CD8-positive, alpha-beta memory T cell (primary cell): ENCODE measurements around the gene MBTD1. TPM values are rescaled to one million over a fixed set of nuclear protein-coding genes. Genes with fewer than 3 reads are reported as not detected.
A peak's percentile ranks its signal among the peaks of the same experiment; 100 is the strongest.
"Not testable (repeated sequence)": the region's sequence is repeated elsewhere in the genome, so short reads cannot be mapped to it uniquely, and the experiment has no call there.

ENCODE experiments used
- CTCF ChIA-PET: fragments of 350-600 bp; sonication (Branson Sonifier 250); formaldehyde crosslinking; loops from one replicate; lab custom pipeline; 2021; ENCODE audit warnings: antibody characterized with exemption; lab: Charles Lee
- POLR2A ChIA-PET: fragments of 350-600 bp; sonication (Branson Sonifier 250); formaldehyde crosslinking; loops from one replicate; lab custom pipeline; 2021; ENCODE audit warnings: antibody characterized with exemption; lab: Charles Lee
- DNase-seq, 5 donors: peaks; one replicate each; pipeline versions ENCODE4 v3.0.0 to v3.0.0-alpha.2; 2020 to 2022; ENCODE audit warnings: mixed read lengths in 1 of 5
- H3K27ac ChIP-seq: one replicate; pipeline ENCODE4 v1.7.0; 2013; ENCODE audit warnings: low read depth, mild to moderate bottlenecking, low read length, moderate library complexity
- H3K27me3 ChIP-seq: 2 replicates; pipeline ENCODE4 v1.7.0; 2013; ENCODE audit warnings: low read length, mild to moderate bottlenecking; ENCODE audit not compliant: insufficient read depth, poor library complexity, severe bottlenecking
- H3K36me3 ChIP-seq: 2 replicates; pipeline ENCODE4 v1.7.0; 2013; ENCODE audit warnings: mild to moderate bottlenecking, low read length, moderate library complexity; ENCODE audit not compliant: insufficient read depth
- H3K4me1 ChIP-seq: 2 replicates; pipeline ENCODE4 v1.7.0; 2013; ENCODE audit warnings: mild to moderate bottlenecking, low read length, moderate library complexity; ENCODE audit not compliant: insufficient read depth
- H3K4me3 ChIP-seq: 2 replicates; pipeline ENCODE4 v1.7.0; 2013; ENCODE audit warnings: mild to moderate bottlenecking, low read length
- H3K9me3 ChIP-seq: 2 replicates; pipeline ENCODE4 v1.7.0; 2013; ENCODE audit warnings: mild to moderate bottlenecking, low read length
- H3K27ac Mint-ChIP-seq, 8 donors: one replicate each; pipeline ENCODE4 v1.8.0; 2020 to 2021; ENCODE audit warnings: mixed read lengths in 8 of 8, mild to moderate bottlenecking in 6 of 8, inconsistent platforms in 3 of 8, moderate library complexity in 3 of 8
- H3K27me3 Mint-ChIP-seq, 2 donors: one replicate each; pipeline ENCODE4 v1.8.0; 2020 to 2021; ENCODE audit warnings: mixed read lengths in 2 of 2, mild to moderate bottlenecking in 1 of 2, moderate library complexity in 1 of 2
- H3K36me3 Mint-ChIP-seq, 3 donors: one replicate each; pipeline ENCODE4 v1.8.0; 2020 to 2021; ENCODE audit warnings: mixed read lengths in 3 of 3, inconsistent platforms in 1 of 3, mild to moderate bottlenecking in 1 of 3
- H3K4me1 Mint-ChIP-seq, 3 donors: one replicate each; pipeline ENCODE4 v1.8.0; 2020 to 2021; ENCODE audit warnings: mixed read lengths in 3 of 3, inconsistent platforms in 1 of 3, mild to moderate bottlenecking in 1 of 3
- H3K4me3 Mint-ChIP-seq, 7 donors: one replicate each; pipeline ENCODE4 v1.8.0; 2020 to 2021; ENCODE audit warnings: mixed read lengths in 7 of 7, mild to moderate bottlenecking in 6 of 7, moderate library complexity in 4 of 7, inconsistent platforms in 2 of 7
- H3K9me3 Mint-ChIP-seq, 5 donors: one replicate each; pipeline ENCODE4 v1.8.0; 2020 to 2022; ENCODE audit warnings: mixed read lengths in 5 of 5, mild to moderate bottlenecking in 3 of 5, moderate library complexity in 2 of 5, inconsistent platforms in 1 of 5
- polyA plus RNA-seq: library from polyadenylated mRNA; unstranded; fragments of 300-500 nt; fragmentation: Illumina TruSeq; gene quantifications from one replicate; pipeline ENCODE4 v1.2.3, GENCODE V29; 2021
- total RNA-seq, 2 experiments: library from RNA; stranded (reverse); gene quantifications; one replicate each; pipeline ENCODE4 v1.2.3, GENCODE V29; 2021

Gene MBTD1
- total and polyA plus RNA-seq, 3 experiments from 2014 or later = 3.3 to 9.0 (median 8.8) TPM

DNA sequence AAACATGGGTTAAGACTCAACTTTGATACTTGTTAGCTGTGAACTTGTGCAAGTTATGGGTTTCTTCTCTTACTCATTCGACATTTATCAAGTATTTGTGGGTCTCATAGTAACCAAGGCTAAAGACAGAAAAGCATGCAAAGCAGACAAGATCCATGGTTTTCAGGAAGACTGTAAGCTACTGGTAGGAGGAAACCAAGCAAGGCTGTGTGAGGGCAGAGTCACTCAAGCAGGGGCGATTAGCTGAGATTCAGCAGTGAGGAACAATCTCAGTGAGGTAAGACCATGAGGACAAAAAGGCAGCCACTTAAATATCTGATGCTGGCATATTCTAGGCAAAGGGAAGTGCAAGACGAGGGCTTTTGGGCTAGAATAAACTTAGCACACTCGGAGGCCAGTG lies 29.5 kb downstream of the MBTD1 start:
- peaks cover 27 to 55% (median 49%) of the 10 kb centered on the region in 3 donors for H3K4me1 Mint-ChIP-seq
- ChIA-PET CTCF (interaction anchor here (0.6 kb wide), 1 partner anchor 39 kb away, joined by 4 read pairs; no protein-coding TSS in a partner anchor), POLR2A (no interaction called here)
- H3K4me3 ChIP-seq = no peak overlapping the region
- H3K27me3 Mint-ChIP-seq = no peaks in the 10 kb centered on the region
- H3K36me3 Mint-ChIP-seq = peaks cover 0 to 10% (median 4%) of the 10 kb centered on the region in 3 donors
- no peaks in the 10 kb centered on the region for H3K27me3 ChIP-seq
- DNase-seq = no peak
- H3K4me3 Mint-ChIP-seq = no peak overlapping the region
- H3K9me3 ChIP-seq = no peaks in the 10 kb centered on the region
- no peaks in the 10 kb centered on the region for H3K4me1 ChIP-seq
- no peaks in the 10 kb centered on the region for H3K9me3 Mint-ChIP-seq
- H3K27ac Mint-ChIP-seq = peak overlapping the region in 3 of 8 donors; percentile 2 to 48 (median 23)
- no peaks in the 10 kb centered on the region for H3K36me3 ChIP-seq
- no peak overlapping the region for H3K27ac ChIP-seq

DNA sequence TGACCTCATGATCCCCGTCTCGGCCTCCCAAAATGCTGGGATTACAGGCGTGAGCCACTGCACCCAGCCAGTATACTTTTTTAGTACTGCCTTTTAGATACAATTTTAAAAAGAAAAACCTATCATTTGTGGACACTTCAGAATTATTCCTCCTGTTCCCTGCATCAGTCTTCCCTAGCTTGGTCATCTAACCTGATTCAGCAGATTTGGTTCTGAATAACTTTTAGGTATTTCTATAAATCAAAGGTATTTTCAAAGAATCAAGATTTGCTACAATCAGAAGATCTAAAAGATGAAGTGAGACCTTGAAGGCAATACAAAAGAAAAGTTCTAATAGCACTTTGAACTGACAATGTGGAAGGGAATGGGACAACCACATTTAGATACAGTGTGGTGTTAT lies 30.0 kb downstream of the MBTD1 start:
- Histone ChIP-seq H3K36me3 (peaks cover 2% of the 10 kb centered on the region), H3K4me1 (no peaks in the 10 kb centered on the region), H3K27ac (no peak overlapping the region), H3K27me3 (no peaks in the 10 kb centered on the region), H3K9me3 (no peaks in the 10 kb centered on the region), H3K4me3 (no peak overlapping the region)
- H3K27ac Mint-ChIP-seq = peak overlapping the region in 2 of 8 donors; percentile 12 to 39
- ChIA-PET CTCF (interaction anchor here (0.6 kb wide), 1 partner anchor 40 kb away, joined by 4 read pairs; no protein-coding TSS in a partner anchor), POLR2A (no interaction called here)
- H3K4me1 Mint-ChIP-seq = peaks cover 30 to 57% (median 53%) of the 10 kb centered on the region in 3 donors
- peaks cover 2 to 13% (median 4%) of the 10 kb centered on the region in 3 donors for H3K36me3 Mint-ChIP-seq
- no peak for DNase-seq
- no peak overlapping the region for H3K4me3 Mint-ChIP-seq
- no peaks in the 10 kb centered on the region for H3K27me3 Mint-ChIP-seq
- H3K9me3 Mint-ChIP-seq = no peaks in the 10 kb centered on the region

DNA sequence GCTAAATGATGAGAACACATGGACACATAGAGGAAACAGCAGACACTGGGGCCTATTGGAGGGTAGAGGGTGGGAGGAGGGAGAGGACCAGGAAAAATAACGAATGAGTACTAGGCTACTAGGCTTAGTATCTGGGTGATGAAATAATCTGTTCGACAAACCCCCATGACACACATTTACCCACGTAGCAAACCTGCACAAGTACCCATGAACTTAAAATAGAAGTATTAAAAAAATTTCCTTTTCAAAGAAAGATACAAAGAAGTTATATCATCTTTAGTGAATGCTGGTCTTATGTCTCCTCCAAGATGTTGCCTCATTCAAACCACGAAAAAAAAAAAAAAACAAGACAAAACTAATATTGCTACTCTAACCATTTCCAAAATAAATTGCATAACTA lies 31.7 kb downstream of the MBTD1 start:
- Histone ChIP-seq H3K27ac (no peak overlapping the region), H3K36me3 (peaks cover 14% of the 10 kb centered on the region), H3K4me3 (no peak overlapping the region), H3K27me3 (no peaks in the 10 kb centered on the region), H3K9me3 (no peaks in the 10 kb centered on the region), H3K4me1 (no peaks in the 10 kb centered on the region)
- Mint-ChIP-seq H3K9me3 (no peaks in the 10 kb centered on the region), H3K27ac (peak overlapping the region in 1 of 8 donors; percentile 36), H3K36me3 (peaks cover 1 to 28% (median 4%) of the 10 kb centered on the region in 3 donors), H3K4me3 (no peak overlapping the region), H3K27me3 (no peaks in the 10 kb centered on the region), H3K4me1 (peaks cover 31 to 54% (median 50%) of the 10 kb centered on the region in 3 donors)
- DNase-seq = no peak
- ChIA-PET POLR2A (no interaction called here), CTCF (no interaction called here)

DNA sequence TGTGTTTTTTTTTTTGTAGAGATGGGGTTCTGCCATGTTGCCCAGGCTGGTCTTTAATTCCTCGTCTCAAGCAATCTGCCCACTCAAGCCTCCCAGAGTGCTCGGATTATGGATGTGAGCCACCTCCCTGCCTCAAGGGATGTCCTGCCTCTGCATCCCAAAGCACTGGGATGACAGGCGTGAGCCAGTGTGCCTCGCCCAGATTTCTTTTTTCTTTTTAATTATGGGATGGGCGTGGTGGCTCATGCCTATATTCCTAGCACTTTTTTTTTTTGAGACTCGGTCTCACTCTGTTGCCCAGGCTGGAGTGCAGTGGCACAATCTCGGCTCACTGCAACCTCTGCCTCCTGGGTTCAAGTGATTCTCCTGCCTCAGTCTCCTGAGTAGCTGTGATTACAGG lies 34.3 kb downstream of the MBTD1 start:
- POLR2A ChIA-PET = interaction anchor here (0.6 kb wide), 1 partner anchor 37 kb away, joined by 3 read pairs; no protein-coding TSS in a partner anchor
- peaks cover 3 to 49% (median 11%) of the 10 kb centered on the region in 3 donors for H3K36me3 Mint-ChIP-seq
- H3K4me3 Mint-ChIP-seq = not testable (repeated sequence)

DNA sequence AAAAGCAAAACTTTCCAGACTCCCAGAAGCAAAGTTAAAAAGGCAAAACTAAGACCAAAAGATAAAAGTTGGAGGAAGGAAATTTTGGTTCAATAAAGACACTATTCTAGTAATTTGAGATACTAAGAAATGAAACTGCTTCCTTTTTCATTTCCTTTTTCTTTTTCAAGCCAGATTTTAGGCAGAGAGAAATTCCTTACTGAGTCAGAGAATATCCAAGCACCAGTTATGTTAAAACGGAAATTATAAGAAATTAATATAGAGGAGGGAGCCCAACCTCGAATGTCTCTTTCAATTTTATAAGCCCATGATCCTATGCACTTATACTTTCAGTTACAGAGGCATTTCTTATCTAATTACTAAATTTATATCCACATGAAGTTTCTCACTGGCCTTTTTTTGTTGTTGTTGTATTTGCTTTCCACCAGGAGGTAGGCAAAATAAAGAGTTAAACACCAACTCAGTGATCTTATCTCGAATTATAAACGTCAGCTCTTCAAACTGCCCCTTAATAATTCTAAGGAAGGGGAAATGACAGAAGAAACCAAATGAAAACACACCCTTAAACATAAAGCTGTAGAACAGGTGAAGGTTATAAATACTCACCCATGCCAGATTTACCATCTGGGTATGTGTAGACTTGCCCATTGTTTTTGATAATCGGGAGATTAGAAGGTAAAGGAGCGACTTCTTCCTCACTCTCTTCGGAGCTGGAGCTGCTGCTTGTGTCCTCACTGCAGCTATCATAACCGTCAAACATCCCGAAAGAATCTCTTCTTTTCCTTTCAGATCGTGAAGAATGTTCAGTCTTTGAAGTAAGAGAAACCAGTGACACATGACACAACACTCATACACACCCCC lies 35.2 kb downstream of the MBTD1 start:
- Histone ChIP-seq H3K27ac (no peak overlapping the region), H3K9me3 (no peaks in the 10 kb centered on the region), H3K4me3 (no peak overlapping the region), H3K4me1 (no peaks in the 10 kb centered on the region), H3K36me3 (peaks cover 21% of the 10 kb centered on the region), H3K27me3 (no peaks in the 10 kb centered on the region)
- ChIA-PET POLR2A (interaction anchor here (0.6 kb wide), 1 partner anchor 38 kb away, joined by 3 read pairs; no protein-coding TSS in a partner anchor), CTCF (no interaction called here)
- Mint-ChIP-seq H3K4me1 (peaks cover 19 to 32% (median 30%) of the 10 kb centered on the region in 3 donors), H3K4me3 (no peak overlapping the region), H3K27ac (peak overlapping the region in 6 of 8 donors; percentile 4 to 49 (median 34)), H3K36me3 (peaks cover 3 to 53% (median 16%) of the 10 kb centered on the region in 3 donors), H3K27me3 (no peaks in the 10 kb centered on the region), H3K9me3 (no peaks in the 10 kb centered on the region)
- no peak for DNase-seq

More for the DNA sequence above, 34.3 kb downstream of the MBTD1 start:
- H3K9me3 Mint-ChIP-seq, H3K9me3 ChIP-seq, H3K27me3 ChIP-seq, CTCF ChIA-PET, H3K27me3 Mint-ChIP-seq, H3K4me3 ChIP-seq, H3K27ac ChIP-seq, H3K4me1 ChIP-seq, DNase-seq: not testable (repeated sequence)
- H3K36me3 ChIP-seq = peaks cover 18% of the 10 kb centered on the region
- peaks cover 27 to 40% (median 39%) of the 10 kb centered on the region in 3 donors for H3K4me1 Mint-ChIP-seq
- peak overlapping the region in 2 of 8 donors; percentile 23 to 88 for H3K27ac Mint-ChIP-seq

DNA sequence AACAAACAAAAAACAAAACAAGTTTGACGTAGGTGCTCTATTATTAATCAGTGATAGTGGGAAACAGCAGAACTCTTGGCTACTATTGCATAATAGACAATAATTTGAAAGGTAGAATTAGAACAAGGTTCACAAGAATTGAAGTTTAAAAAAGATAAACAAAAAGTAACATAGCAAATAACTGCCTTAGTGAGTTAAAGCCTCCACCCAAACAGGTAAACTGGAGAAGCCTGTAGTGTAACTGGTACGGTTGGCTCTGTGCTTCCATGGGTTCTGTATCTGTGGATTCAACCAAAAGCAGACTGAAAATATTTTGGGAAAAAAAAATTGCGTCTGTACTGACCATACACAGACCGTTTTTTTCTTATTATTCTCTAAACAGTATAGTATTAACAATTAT lies 38.5 kb downstream of the MBTD1 start:
- POLR2A ChIA-PET = no interaction called here

DNA sequence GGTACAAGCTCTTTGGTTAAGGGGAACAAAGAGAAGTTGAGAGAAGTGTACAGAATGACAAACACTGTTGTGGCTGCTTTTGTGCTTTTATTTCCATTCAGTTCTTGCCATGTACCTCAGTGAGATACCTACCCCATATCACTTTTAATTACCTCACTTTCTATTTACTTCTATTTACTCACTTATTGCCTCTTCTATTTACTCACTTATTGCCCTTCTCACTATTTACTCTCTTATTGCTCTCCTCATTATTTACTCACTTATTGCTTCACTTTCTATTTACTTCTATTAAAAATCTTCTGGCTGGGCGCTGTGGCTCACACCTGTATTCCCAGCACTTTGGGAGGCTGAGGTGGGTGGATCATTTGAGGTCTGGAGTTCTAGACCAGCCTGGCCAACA lies 41.9 kb downstream of the MBTD1 start:
- ChIA-PET POLR2A (no interaction called here), CTCF (no interaction called here)
- Mint-ChIP-seq H3K36me3 (peaks cover 3 to 87% (median 24%) of the 10 kb centered on the region in 3 donors), H3K4me3 (no peak overlapping the region), H3K9me3 (no peaks in the 10 kb centered on the region), H3K27me3 (no peaks in the 10 kb centered on the region), H3K27ac (peak overlapping the region in 2 of 8 donors; percentile 32 to 46), H3K4me1 (peaks cover 0 to 5% (median 4%) of the 10 kb centered on the region in 3 donors)
- Histone ChIP-seq H3K4me3 (no peak overlapping the region), H3K4me1 (no peaks in the 10 kb centered on the region), H3K27ac (no peak overlapping the region), H3K9me3 (no peaks in the 10 kb centered on the region), H3K27me3 (no peaks in the 10 kb centered on the region), H3K36me3 (peaks cover 36% of the 10 kb centered on the region)
- DNase-seq = no peak

More for the DNA sequence above, 38.5 kb downstream of the MBTD1 start:
- CTCF ChIA-PET = interaction anchor here (1.7 kb wide), 1 partner anchor 8 kb away, joined by 5 read pairs; no protein-coding TSS in a partner anchor
- Mint-ChIP-seq H3K36me3 (peaks cover 3 to 79% (median 25%) of the 10 kb centered on the region in 3 donors), H3K4me1 (peaks cover 13 to 21% (median 18%) of the 10 kb centered on the region in 3 donors), H3K27ac (no peak overlapping the region), H3K9me3 (no peaks in the 10 kb centered on the region), H3K27me3 (no peaks in the 10 kb centered on the region), H3K4me3 (no peak overlapping the region)
- H3K27ac ChIP-seq = no peak overlapping the region
- no peak for DNase-seq
- H3K27me3 ChIP-seq = no peaks in the 10 kb centered on the region
- H3K4me1 ChIP-seq = no peaks in the 10 kb centered on the region
- H3K36me3 ChIP-seq = peaks cover 33% of the 10 kb centered on the region
- no peaks in the 10 kb centered on the region for H3K9me3 ChIP-seq
- H3K4me3 ChIP-seq = no peak overlapping the region

DNA sequence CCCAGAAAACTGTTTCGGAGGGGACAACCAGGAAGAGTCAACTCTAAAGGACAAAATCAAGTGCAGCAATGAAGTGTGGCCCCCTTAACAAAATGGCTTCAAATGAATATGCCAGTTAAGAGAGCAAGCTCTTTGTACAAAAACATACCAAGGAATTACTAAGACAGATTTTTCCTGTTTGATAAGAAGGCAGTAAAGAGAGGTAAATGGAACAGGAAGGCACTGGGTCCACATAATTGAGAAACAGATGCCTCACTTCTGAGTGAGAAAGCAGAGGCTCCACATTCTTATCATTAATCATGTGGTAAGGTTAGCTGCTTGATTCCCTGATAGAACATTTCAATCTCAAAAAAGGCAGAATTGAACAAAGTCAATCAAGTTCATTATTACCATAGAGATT lies 44.9 kb downstream of the MBTD1 start:
- H3K27ac Mint-ChIP-seq = peak overlapping the region in 2 of 8 donors; percentile 11 to 75
- CTCF ChIA-PET = no interaction called here

More for the DNA sequence above, 44.9 kb downstream of the MBTD1 start:
- no peaks in the 10 kb centered on the region for H3K9me3 ChIP-seq
- Mint-ChIP-seq H3K9me3 (no peaks in the 10 kb centered on the region), H3K4me1 (no peaks in the 10 kb centered on the region), H3K27me3 (no peaks in the 10 kb centered on the region), H3K4me3 (no peak overlapping the region), H3K36me3 (peaks cover 0 to 76% (median 17%) of the 10 kb centered on the region in 3 donors)
- POLR2A ChIA-PET = no interaction called here
- H3K36me3 ChIP-seq = peaks cover 30% of the 10 kb centered on the region
- no peaks in the 10 kb centered on the region for H3K4me1 ChIP-seq
- no peak overlapping the region for H3K27ac ChIP-seq
- DNase-seq = no peak
- no peaks in the 10 kb centered on the region for H3K27me3 ChIP-seq
- H3K4me3 ChIP-seq = no peak overlapping the region
